HT1080 (cell line): ENCODE results near the gene ENTPD7. TPM values are rescaled to one million over a fixed set of nuclear protein-coding genes. Genes with fewer than 3 reads are reported as not detected.

Experiments used
- DNase-seq: peaks from one replicate; pipeline ENCODE4 v3.0.0-alpha.2; 2015; ENCODE audit warnings: low read depth
- total RNA-seq: library from RNA; depleted of rRNA; stranded (reverse); fragments of >200 nt; shearing (Covaris generic); gene quantifications from 2 replicates; pipeline ENCODE4 v1.2.3, GENCODE V29; 2014

Gene ENTPD7
- total RNA-seq, 1 experiment from 2014 or later: 15.0 TPM

- DNase-seq: no peak
Measured at GRCh38 chr10:99633832-99634231, 25.5 kb upstream of the ENTPD7 start.

- no peak for DNase-seq
Measured at GRCh38 chr10:99647601-99648151, 11.6 kb upstream of the ENTPD7 start.

- DNase-seq: no peak
Measured at GRCh38 chr10:99648717-99649116, 10.6 kb upstream of the ENTPD7 start.

GRCh38 chr10:99652800-99653390 lies 6.4 kb upstream of the ENTPD7 start:
- DNase-seq: no peak

GRCh38 chr10:99654390-99655175 lies 4.7 kb upstream of the ENTPD7 start:
- DNase-seq: no peak

GRCh38 chr10:99656199-99657064 lies 2.9 kb upstream of the ENTPD7 start:
- DNase-seq: no peak

- DNase-seq: no peak
Measured at GRCh38 chr10:99658622-99659030, 683 bp upstream of the ENTPD7 start.

GRCh38 chr10:99659868-99660366 lies 608 bp downstream of the ENTPD7 start:
- no peak for DNase-seq

GRCh38 chr10:99660662-99661376 lies 1.5 kb downstream of the ENTPD7 start:
- no peak for DNase-seq

- peak; percentile 92 for DNase-seq
Measured at GRCh38 chr10:99661377-99661763, 2.1 kb downstream of the ENTPD7 start.

GRCh38 chr10:99665304-99665703 lies 6.0 kb downstream of the ENTPD7 start:
- no peak for DNase-seq

GRCh38 chr10:99667108-99667751 lies 7.9 kb downstream of the ENTPD7 start:
- DNase-seq: peak; percentile 85

GRCh38 chr10:99671386-99671785 lies 12.1 kb downstream of the ENTPD7 start:
- no peak for DNase-seq

GRCh38 chr10:99672884-99673283 lies 13.6 kb downstream of the ENTPD7 start:
- DNase-seq: peak; percentile 53

GRCh38 chr10:99673492-99673891 lies 14.2 kb downstream of the ENTPD7 start:
- no peak for DNase-seq

GRCh38 chr10:99674762-99675161 lies 15.5 kb downstream of the ENTPD7 start:
- DNase-seq: no peak

GRCh38 chr10:99676426-99676825 lies 17.1 kb downstream of the ENTPD7 start:
- no peak for DNase-seq

GRCh38 chr10:99676895-99677294 lies 17.6 kb downstream of the ENTPD7 start:
- no peak for DNase-seq

GRCh38 chr10:99678921-99679320 lies 19.6 kb downstream of the ENTPD7 start:
- DNase-seq: no peak

- DNase-seq: peak; percentile 55
Measured at GRCh38 chr10:99681553-99681952, 22.2 kb downstream of the ENTPD7 start.
